PC-3 (cell line): Measurements from ENCODE around the gene SLC7A4.

Source experiments
- EZH2 ChIP-seq: fragments of 300-600 bp; sonication (generic); IDR thresholded peaks from one replicate; pipeline ENCODE4 v1.6.1; 2017; ENCODE audit warnings: antibody characterized with exemption, mild to moderate bottlenecking, low read length; ENCODE audit not compliant: unreplicated experiment
- TF ChIP-seq, protein P1 (sequence below): fragments of 300-600 bp; sonication (generic); conservative IDR thresholded peaks from 2 replicates; pipeline ENCODE4 v1.5.1; 2017; ENCODE audit warnings: antibody characterized with exemption, low read depth, mild to moderate bottlenecking, low read length

DNA sequence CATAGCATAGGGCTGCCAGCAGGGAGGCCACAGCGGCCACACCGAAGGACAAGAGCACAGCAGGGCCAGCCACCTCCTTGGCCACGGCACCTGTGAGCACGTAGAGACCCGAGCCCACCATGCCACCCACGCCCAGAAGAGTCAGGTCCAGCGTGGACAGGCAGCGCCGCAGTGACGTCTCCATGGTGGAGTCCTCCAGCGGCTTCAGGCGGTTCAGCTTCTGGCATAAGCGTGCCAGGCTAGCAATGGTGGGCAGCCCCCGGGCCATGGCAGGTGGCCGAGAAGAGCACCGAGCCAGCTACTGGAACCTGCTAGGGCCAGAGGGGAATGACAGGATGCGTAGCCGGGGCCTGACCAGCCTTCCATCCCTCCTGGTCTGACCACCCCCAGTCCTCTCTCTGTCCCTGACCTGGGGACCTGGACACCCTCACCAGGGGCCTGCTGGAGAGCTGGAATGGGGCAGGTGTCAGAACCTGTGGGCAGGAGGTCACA is 770 bp downstream of the SLC7A4 start:
- TF ChIP-seq EZH2 = no peak
- TF ChIP-seq, protein P1, sequence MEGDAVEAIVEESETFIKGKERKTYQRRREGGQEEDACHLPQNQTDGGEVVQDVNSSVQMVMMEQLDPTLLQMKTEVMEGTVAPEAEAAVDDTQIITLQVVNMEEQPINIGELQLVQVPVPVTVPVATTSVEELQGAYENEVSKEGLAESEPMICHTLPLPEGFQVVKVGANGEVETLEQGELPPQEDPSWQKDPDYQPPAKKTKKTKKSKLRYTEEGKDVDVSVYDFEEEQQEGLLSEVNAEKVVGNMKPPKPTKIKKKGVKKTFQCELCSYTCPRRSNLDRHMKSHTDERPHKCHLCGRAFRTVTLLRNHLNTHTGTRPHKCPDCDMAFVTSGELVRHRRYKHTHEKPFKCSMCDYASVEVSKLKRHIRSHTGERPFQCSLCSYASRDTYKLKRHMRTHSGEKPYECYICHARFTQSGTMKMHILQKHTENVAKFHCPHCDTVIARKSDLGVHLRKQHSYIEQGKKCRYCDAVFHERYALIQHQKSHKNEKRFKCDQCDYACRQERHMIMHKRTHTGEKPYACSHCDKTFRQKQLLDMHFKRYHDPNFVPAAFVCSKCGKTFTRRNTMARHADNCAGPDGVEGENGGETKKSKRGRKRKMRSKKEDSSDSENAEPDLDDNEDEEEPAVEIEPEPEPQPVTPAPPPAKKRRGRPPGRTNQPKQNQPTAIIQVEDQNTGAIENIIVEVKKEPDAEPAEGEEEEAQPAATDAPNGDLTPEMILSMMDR = no peak
